Activated B cell treated with CpG ODN at 0.5 μM for 24 hours (primary cell): ENCODE results near the gene ATP8B4. TPM values are rescaled to one million over a fixed set of nuclear protein-coding genes. Genes with fewer than 3 reads are reported as not detected.
A peak's percentile ranks its signal among the peaks of the same experiment; 100 is the strongest.

Source experiments
- ATAC-seq: fragments of 200-7000 bp; cut with Tn5 transposase; one replicate; pipeline ENCODE4 v1.10.0; 2021; ENCODE audit warnings: low read depth, mild to moderate bottlenecking, moderate library complexity
- CTCF ChIA-PET: fragments of 350-600 bp; sonication (Branson Sonifier 250); formaldehyde crosslinking; loops from one replicate; lab custom pipeline; 2021; ENCODE audit warnings: antibody characterized with exemption; lab: Charles Lee
- POLR2A ChIA-PET: fragments of 350-600 bp; sonication (Branson Sonifier 250); formaldehyde crosslinking; loops from one replicate; lab custom pipeline; 2021; ENCODE audit warnings: antibody characterized with exemption; lab: Charles Lee
- DNase-seq: peaks from one replicate; pipeline ENCODE4 v3.0.0; 2022
- H3K27ac Mint-ChIP-seq: one replicate; pipeline ENCODE4 v1.8.0; 2020; ENCODE audit warnings: mixed read lengths
- H3K27me3 Mint-ChIP-seq: one replicate; pipeline ENCODE4 v1.8.0; 2021; ENCODE audit warnings: mixed read lengths
- H3K36me3 Mint-ChIP-seq: one replicate; pipeline ENCODE4 v1.8.0; 2021; ENCODE audit warnings: low read depth, mixed read lengths
- H3K4me1 Mint-ChIP-seq: one replicate; pipeline ENCODE4 v1.8.0; 2021; ENCODE audit warnings: mixed read lengths
- H3K4me3 Mint-ChIP-seq: one replicate; pipeline ENCODE4 v1.8.0; 2020; ENCODE audit warnings: mild to moderate bottlenecking, mixed read lengths
- H3K9me3 Mint-ChIP-seq: one replicate; pipeline ENCODE4 v1.8.0; 2020; ENCODE audit warnings: mixed read lengths
- CTCF ChIP-seq: fragments of 200-600 bp; IDR thresholded peaks from one replicate; pipeline ENCODE4 v1.8.0; 2022; ENCODE audit warnings: antibody characterized with exemption, mild to moderate bottlenecking
- intact Hi-C: fragments of 100-400 bp; cut with micrococcal nuclease; formaldehyde crosslinking; loops from one replicate; pipeline ENCODE4 v1.15.1; 2024
- total RNA-seq: library from RNA; stranded (reverse); gene quantifications from 2 replicates; pipeline ENCODE4 v1.2.3, GENCODE V29; 2022

Gene ATP8B4
- total RNA-seq, 1 donor from 2014 or later = 0.86 TPM

GRCh38 chr15:50109076-50109987 lies 9.7 kb downstream of the ATP8B4 start:
- Mint-ChIP-seq H3K4me1 (peaks cover 36% of the 10 kb centered on the region), H3K9me3 (no peaks in the 10 kb centered on the region), H3K27ac (no peak overlapping the region), H3K27me3 (peaks cover 2% of the 10 kb centered on the region), H3K4me3 (no peak overlapping the region), H3K36me3 (no peaks in the 10 kb centered on the region)
- ChIA-PET POLR2A (interaction anchor here (0.6 kb wide), 1 partner anchor 1778 kb away, joined by 3 read pairs; no protein-coding TSS in a partner anchor), CTCF (no interaction called here)
- ATAC-seq = no peak
- no peak for DNase-seq
- intact Hi-C loops = no loop called here
- no peak for TF ChIP-seq CTCF

- ChIA-PET CTCF (no interaction called here), POLR2A (interaction anchor here (0.6 kb wide), 1 partner anchor 867 kb away, joined by 3 read pairs; no protein-coding TSS in a partner anchor)
- TF ChIP-seq CTCF = no peak
- ATAC-seq = no peak
- no peak for DNase-seq
- Mint-ChIP-seq H3K9me3 (no peaks in the 10 kb centered on the region), H3K36me3 (no peaks in the 10 kb centered on the region), H3K27ac (peak overlapping the region; percentile 36), H3K4me1 (peaks cover 33% of the 10 kb centered on the region), H3K4me3 (no peak overlapping the region), H3K27me3 (peaks cover 2% of the 10 kb centered on the region)
- intact Hi-C loops = no loop called here
These were observed 10.6 kb downstream of the ATP8B4 start for GRCh38 chr15:50108461-50108860.

GRCh38 chr15:50107591-50108408 lies 11.2 kb downstream of the ATP8B4 start:
- Mint-ChIP-seq H3K27ac (peak overlapping the region; percentile 36), H3K27me3 (peaks cover 2% of the 10 kb centered on the region), H3K4me3 (no peak overlapping the region), H3K36me3 (no peaks in the 10 kb centered on the region), H3K9me3 (peaks cover 3% of the 10 kb centered on the region), H3K4me1 (peaks cover 29% of the 10 kb centered on the region)
- ATAC-seq (peak; percentile 72), DNase-seq (no peak)
- POLR2A ChIA-PET = interaction anchor here (0.6 kb wide), 1 partner anchor 866 kb away, joined by 3 read pairs; no protein-coding TSS in a partner anchor
- CTCF ChIA-PET = no interaction called here
- intact Hi-C loops = no loop called here
- no peak for TF ChIP-seq CTCF

- POLR2A ChIA-PET = no interaction called here
- DNase-seq (no peak), ATAC-seq (no peak)
- Mint-ChIP-seq H3K4me3 (no peak overlapping the region), H3K9me3 (peaks cover 3% of the 10 kb centered on the region), H3K4me1 (peaks cover 27% of the 10 kb centered on the region), H3K36me3 (no peaks in the 10 kb centered on the region), H3K27ac (no peak overlapping the region), H3K27me3 (no peaks in the 10 kb centered on the region)
- intact Hi-C loops = no loop called here
- TF ChIP-seq CTCF = no peak
- CTCF ChIA-PET = no interaction called here
These were observed 11.9 kb downstream of the ATP8B4 start for GRCh38 chr15:50107157-50107556.

- H3K27me3 Mint-ChIP-seq = no peaks in the 10 kb centered on the region
- DNase-seq = no peak
- ChIA-PET POLR2A (no interaction called here), CTCF (no interaction called here)
- H3K27ac Mint-ChIP-seq = no peak overlapping the region
- H3K4me1 Mint-ChIP-seq = peaks cover 27% of the 10 kb centered on the region
- intact Hi-C loops = no loop called here
- no peak for TF ChIP-seq CTCF
- no peak overlapping the region for H3K4me3 Mint-ChIP-seq
- no peak for ATAC-seq
- no peaks in the 10 kb centered on the region for H3K36me3 Mint-ChIP-seq
- H3K9me3 Mint-ChIP-seq = peaks cover 3% of the 10 kb centered on the region
These were observed 12.6 kb downstream of the ATP8B4 start for GRCh38 chr15:50106457-50106856.
